Activated naive CD4-positive, alpha-beta T cell treated with anti-CD3 and anti-CD28 coated beads, Interleukin-2, amount 50 U/mL, for 16 hours (primary cell): ENCODE measurements around the gene PACSIN2.

Source experiments
- DNase-seq: peaks from one replicate; pipeline ENCODE4 v3.0.0-alpha.2; 2020

PACSIN2 gene

DNA sequence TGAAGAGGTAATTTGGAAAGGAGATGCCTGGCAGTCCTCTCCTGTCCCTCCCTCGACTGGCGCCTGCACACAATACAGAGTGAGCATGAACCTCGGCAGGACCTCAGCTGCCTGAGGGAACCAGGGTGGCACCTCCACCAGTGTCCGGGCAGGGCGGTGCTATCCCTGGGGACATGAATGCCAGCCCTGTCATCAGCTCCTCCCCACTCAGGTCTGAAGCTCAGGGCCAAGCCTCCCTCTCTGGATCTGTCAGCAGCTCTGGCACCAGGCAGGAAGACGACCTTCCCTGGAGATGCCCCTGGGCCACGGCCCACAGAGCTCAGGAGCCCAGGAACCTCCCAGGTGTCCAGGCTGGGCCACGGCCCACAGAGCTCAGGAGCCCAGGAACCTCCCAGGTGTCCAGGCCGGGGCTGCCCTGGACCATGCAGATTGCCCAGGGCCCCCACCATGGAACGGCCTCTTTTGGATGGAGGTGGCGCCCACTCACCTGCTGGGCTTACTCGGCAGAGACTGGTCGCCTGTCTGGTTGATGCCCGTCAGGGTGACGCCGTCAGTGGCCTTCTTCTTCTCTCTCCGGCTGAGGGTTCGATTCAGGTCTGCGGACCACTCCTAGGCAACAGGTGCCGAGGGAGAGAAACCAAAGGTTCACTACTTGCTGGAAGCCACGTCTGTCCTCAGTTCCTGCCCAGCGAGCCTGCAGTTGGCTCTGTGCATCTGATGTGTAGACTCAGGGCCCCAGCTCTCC lies 136.2 kb downstream of the PACSIN2 start:
- DNase-seq: no peak

- no peak for DNase-seq
Observed at GRCh38 chr22:42877597-42878340, 137.2 kb downstream of the PACSIN2 start.

- no peak for DNase-seq
Observed at GRCh38 chr22:42877158-42877557, 137.8 kb downstream of the PACSIN2 start.

GRCh38 chr22:42876041-42876440 lies 138.9 kb downstream of the PACSIN2 start:
- no peak for DNase-seq

DNA sequence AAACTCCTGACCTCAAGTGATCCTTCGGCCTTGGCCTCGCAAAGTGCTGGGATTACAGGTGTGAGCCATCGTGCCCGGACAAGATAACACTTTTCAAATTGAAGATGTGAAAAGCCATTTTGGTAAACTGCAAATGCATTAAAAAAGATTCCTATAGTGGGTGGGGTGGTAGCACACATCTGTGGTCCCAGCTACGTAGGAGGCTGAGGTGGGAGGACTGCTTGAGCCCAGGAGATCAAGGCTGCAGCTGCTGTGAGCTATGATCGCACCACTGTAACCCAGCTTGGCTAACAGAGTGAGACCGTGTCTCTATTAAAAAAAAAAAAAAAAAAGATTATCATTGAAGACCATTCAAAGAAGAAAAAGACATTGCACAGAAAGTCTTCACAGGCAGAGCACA lies 140.9 kb downstream of the PACSIN2 start:
- DNase-seq: no peak

GRCh38 chr22:42873356-42873755 lies 141.6 kb downstream of the PACSIN2 start:
- DNase-seq: no peak

DNA sequence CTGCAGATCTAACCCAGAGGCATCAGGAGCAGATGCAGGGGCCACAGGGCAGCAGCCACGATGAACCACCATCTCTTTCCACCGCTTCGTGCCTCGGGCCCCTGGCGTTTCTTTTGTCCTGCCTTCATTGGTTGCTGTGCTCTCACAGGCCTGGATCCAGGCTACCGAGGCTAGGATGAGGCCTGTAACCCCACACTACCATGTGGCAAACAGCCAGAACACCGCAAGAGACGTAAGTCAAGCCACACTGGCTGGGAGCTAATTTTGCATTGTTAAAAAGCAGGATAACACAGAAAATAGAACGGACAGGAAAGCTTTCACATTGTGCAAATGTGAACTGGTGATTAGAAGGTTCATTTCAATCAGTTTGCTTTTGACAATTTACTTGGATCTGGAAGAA lies 142.1 kb downstream of the PACSIN2 start:
- DNase-seq: no peak

DNA sequence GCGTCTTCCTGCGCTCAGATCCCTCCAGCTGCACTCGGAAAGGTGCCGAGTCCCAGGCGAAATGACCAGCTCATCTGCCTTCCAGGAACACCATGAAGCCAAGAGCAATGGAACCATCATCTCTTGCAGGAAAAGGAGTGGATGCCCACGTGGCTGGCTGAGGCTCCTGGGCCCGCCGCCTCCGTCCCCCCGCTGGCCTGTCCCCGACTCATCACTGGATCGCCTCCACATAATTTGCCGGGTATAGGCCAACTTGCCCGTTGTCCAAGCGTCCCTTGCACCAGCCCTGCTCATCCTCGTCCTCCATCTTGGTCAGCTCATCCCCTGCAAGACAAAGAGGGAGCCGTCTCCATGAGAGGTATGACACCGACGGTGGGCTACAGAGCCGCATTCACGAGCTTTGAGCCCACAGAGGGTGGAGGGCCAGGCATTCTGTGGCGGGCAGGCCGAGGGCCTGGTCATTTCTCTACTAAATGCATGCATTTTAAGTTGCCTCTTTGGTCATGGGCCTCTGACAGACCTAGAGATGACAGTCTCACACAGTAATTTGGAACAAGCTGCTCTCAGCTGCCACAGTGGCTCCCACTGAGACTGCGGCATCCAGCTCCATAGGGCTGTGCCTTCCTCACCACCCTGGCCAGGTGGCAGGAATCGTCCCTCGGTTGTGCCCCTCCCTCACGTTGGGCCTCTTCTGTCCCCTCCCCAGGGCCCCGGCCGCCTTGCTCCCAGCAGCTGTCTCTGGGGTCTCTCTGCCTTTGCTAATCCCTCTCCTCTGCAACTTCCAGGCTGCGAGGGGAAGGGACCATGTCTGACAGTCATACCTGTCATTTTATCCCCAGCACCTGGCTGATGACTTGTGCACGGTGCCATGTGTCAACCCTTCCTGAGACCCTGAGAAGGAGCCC lies 143.6 kb downstream of the PACSIN2 start:
- no peak for DNase-seq

DNA sequence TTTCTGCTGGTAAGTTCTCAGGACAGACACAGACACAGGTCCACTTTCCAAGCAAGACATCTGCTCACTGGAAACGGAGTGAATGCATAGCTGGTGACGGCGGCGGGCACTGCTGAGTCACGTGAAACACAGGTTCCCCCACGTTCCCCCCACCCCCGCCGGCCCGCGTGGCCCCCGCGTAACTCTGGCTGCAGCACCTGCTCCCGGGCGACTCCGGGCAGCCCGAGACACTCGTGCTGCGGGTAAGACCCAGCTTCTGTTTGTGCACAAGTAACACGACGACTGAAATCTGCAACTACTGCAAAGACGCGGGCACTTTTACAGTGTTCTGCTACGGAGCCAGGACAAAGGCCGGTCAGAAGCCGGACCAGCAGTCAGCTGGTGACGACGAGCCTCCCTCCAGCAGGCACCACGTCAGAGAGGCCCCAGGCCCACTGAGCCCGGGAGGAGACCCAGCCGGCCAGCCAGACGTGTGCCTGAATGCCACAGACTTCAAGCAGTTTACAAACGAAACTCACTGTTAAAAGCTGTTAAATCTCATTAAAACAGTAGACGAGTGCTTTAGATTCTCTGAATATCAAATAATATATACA lies 145.0 kb downstream of the PACSIN2 start:
- DNase-seq: no peak

- DNase-seq: no peak
Observed at GRCh38 chr22:42869463-42869862, 145.5 kb downstream of the PACSIN2 start.

- DNase-seq: no peak
Observed at GRCh38 chr22:42868751-42869251, 146.1 kb downstream of the PACSIN2 start.

GRCh38 chr22:42866100-42866499 lies 148.8 kb downstream of the PACSIN2 start:
- DNase-seq: no peak

DNA sequence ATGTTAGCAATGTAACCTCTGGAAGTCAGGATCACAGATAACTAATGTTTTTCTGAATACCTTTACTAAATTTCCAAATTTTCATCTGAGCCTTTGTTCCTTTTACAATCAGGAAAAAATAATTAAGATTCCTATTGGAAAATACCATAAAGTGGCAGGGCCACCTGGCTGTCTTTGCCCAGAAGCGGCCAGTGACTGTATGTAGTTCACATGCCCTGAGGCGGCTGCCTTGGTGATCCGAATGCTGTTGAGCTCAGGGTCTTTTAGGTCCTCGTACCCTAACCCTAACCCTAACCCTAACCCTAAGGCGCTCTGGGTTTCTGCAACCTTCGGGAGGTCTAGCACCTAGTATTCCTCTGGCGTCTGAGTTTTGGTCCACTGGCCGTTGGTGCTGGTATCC lies 149.4 kb downstream of the PACSIN2 start:
- DNase-seq: no peak

DNA sequence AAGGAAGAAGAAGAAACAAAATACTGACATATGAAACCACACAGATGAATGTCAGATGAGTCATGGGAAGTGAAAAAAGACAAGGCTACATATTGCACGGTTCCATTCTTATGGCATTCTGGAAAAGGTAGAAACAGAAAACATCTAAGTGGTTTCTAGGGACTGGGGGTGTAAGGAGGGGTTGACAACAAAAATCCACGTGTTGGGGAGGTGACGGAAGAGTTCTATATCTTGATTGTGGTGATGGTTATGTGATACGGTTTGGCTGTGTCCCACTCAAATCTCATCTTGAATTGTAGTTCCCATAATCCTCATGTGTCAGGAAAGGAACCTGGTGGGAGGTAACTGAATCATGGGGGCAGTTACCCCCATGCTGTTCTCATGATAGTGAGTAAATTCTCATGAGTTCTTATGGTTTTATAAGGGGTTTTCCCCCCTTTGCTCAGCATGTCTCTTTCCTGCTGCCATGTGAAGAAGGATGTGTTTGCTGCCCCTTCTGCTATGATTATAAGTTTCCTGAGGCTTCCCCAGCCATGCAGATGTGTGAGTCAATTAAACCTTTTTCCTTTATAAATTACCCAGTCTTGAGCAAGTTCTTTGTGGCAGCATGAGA lies 151.5 kb downstream of the PACSIN2 start:
- peak; percentile 64 for DNase-seq

DNA sequence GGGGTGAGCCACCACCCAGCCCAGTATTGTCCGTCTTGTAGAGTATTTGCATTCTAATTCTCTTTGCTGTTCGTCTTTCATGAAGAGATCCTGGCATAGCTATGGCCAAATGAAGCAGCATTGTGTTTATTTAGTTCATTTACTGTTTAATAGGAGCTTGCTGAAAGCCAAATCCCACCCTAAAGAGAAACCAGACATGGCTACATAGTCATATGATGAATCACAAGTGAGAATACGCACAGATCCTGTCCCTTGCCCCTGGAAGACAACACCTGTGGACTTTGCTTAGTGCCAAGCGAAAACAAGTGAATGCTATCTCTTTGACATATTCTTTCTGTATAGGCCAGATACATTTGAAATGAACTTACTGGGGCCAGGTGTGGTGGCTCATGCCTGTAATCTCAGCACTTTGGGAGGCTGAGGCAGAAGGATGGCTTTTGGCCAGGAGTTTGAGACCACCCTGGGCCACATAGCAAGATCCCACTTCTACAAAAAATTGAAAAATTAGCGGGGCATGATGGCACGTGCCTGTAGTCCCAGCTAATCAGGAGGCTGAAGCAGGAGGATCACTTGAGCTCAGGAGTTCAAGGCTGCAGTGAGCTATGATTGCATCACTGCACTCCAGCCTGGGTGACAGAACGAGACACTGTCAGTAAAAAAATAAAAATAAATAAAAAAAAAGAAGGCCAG lies 152.8 kb downstream of the PACSIN2 start:
- no peak for DNase-seq

GRCh38 chr22:42860968-42861367 lies 154.0 kb downstream of the PACSIN2 start:
- DNase-seq: no peak

- DNase-seq: no peak
Observed at GRCh38 chr22:42857845-42858481, 157.0 kb downstream of the PACSIN2 start.

DNA sequence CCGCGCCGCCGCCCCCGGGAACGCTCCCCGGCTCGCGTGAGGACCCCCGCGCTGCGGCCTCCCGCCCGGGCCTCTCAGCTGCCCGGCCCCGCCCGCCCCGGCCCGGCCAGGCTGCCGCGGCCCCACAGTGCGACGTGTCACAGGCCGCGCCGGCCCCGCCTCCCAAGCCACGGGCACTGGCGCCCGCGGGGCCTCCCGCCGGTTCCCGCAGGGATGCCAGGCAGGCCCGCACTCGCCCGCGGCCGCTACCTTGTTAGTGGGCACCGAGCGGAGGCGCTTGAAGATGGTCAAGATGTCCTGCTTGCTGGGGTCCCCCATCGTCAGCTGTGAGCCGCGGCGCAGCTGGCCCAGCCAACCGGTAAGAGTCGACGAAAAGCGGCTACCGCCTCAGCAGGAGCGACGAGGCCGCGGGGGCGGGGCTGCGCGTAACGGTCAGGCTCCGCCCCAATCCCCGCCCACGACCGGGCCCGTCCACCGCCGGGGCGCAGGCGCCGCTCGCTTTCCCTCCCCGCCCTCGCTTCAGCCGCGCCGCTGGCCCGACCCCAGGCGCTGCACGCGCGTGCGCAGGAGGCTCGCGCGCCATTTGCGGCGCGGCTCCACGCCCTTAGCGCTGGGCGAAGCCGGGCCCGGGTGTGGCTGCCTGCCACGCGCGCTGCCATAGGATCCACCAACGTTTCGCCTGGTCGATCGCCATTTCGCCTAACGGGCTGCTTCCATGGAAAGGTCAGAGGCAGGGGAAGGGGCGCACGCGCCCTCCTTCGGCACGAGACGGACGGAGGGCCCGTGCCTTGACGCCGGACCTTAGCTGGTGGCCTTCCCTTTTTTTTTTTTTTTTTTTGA lies 157.9 kb downstream of the PACSIN2 start, which contains the start of gene ARFGAP3:
TSS of gene ARFGAP3 (minus strand) at position 409 of the 840 bp plus-strand sequence. CDS start at position 318, 91 bp downstream.
- peak; percentile 94 for DNase-seq

- DNase-seq: peak; percentile 63
Observed at GRCh38 chr22:42856179-42856864, 158.6 kb downstream of the PACSIN2 start.
